Measurements from ENCODE around the gene WDR82.

DNA sequence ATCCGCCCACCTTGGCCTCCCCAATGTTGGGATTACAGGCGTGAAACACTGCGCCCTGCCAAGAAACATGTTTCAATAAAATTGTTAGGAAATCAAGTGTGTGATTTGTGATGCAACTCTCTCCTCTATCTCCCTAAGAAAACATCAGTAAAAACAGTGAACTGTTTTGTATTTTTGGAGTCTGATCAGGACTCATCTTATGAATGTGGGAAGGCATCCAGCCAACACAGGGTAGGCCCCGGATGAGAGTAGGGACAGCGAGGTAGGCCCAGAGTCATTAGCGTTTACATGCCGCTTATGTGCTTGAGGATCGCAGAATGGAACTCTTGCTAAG is 8.3 kb upstream of the WDR82 start:
- TF ChIP-seq, protein P1, sequence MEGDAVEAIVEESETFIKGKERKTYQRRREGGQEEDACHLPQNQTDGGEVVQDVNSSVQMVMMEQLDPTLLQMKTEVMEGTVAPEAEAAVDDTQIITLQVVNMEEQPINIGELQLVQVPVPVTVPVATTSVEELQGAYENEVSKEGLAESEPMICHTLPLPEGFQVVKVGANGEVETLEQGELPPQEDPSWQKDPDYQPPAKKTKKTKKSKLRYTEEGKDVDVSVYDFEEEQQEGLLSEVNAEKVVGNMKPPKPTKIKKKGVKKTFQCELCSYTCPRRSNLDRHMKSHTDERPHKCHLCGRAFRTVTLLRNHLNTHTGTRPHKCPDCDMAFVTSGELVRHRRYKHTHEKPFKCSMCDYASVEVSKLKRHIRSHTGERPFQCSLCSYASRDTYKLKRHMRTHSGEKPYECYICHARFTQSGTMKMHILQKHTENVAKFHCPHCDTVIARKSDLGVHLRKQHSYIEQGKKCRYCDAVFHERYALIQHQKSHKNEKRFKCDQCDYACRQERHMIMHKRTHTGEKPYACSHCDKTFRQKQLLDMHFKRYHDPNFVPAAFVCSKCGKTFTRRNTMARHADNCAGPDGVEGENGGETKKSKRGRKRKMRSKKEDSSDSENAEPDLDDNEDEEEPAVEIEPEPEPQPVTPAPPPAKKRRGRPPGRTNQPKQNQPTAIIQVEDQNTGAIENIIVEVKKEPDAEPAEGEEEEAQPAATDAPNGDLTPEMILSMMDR (IDR thresholded peaks at IDR 0.05) = no peak
- TF ChIP-seq EZH2 (IDR thresholded peaks at IDR 0.05) = no peak

Data from neural progenitor cell (in vitro differentiated cells).